ENCODE measurements around the gene GBF1. TPM values are rescaled to one million over a fixed set of nuclear protein-coding genes. Genes with fewer than 3 reads are reported as not detected.

Gene GBF1
- total and polyA plus RNA-seq, 4 experiments from 2014 or later, result 3.1 to 44.7 (median 31.8) TPM

DNA sequence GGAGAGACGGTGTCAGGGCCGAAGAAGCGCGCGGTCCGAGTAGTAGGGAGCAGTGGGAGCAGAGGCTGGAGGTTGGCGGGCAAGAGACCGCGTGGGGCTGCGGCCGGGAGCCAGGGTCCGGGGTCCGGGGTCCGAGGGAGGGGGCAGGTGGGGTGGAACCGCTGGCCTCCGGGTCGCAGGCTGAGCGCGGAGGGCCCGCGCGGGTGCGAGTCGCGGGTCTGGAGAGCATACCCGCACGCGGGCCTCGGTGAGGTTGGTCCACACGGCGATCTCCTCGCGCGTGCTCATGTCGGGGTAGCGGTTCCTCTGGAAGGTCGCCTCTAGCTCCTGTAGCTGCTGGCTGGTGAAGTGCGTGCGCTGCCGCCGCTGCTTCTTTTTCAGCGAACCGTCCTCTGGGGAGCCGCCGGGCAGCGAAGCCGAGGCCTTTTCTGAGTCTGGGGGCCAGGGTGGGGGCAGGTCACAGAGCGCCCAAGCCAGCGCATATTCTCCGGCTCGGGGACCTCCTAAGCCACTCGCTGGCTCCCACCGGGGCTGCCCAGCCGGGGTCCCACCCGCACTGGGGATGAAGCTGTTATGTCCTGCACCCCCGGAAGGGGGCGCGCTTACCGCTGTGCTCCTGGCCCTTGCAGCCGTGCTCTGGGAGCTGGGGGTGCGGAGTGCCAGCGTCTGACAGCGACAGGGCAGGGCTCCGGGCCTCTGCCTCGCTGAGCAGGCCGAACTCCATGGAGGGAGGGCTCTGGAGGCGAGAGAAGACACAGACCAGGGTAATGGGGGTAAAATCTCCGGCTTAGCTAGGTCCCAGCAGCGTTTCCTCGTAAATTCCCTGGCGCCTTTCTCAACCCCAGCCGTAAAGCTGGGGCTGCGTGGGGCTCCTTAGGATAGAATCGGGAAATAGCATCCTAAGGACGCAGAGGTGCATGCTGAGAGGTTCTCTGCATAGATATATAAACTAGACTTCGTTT, 13.7 kb upstream of the GBF1 start:
- ChIA-PET POLR2A (ENCODE audit: partially characterized antibody) (interaction anchor here (0.8 to 3.4 kb wide), 12 partner anchors 9 to 229 kb away, joined by 3 to 30 read pairs (median 9); partner anchors contain the start of genes C10orf95, GBF1, NFKB2 and PITX3), CTCF (ENCODE audit: partially characterized antibody) (interaction anchor here (0.7 to 24.6 kb wide), 38 partner anchors 9 to 354 kb away, joined by 3 to 549 read pairs (median 6); partner anchors contain the start of genes ACTR1A, C10orf95, FBXL15 and GBF1)
- Mint-ChIP-seq H3K4me3 (peak overlapping the region; percentile 65 to 85 (median 80)), H3K36me3 (no peaks in the 10 kb centered on the region), H3K27ac (peak overlapping the region in 1 of 7 donors; percentile 56), H3K9me3 (no peaks in the 10 kb centered on the region), H3K4me1 (peaks cover 0 to 14% (median 4%) of the 10 kb centered on the region in 4 donors), H3K27me3 (peaks cover 19 to 35% of the 10 kb centered on the region in 2 donors)
- Histone ChIP-seq H3K4me1 (ENCODE audit: insufficient read depth, low read length) (peaks cover 20% of the 10 kb centered on the region), H3K9me3 (ENCODE audit: control insufficient read depth in 1 of 2, low read length in 2 of 2) (no peaks in the 10 kb centered on the region), H3K27me3 (ENCODE audit: insufficient read depth, low read length) (peaks cover 9% of the 10 kb centered on the region), H3K36me3 (ENCODE audit: insufficient read depth, low read length) (no peaks in the 10 kb centered on the region), H3K4me3 (ENCODE audit: low read length in 2 of 2) (peak overlapping the region in 1 of 2 donors; percentile 41), H3K27ac (ENCODE audit: low read depth, low read length) (no peak overlapping the region)
- intact Hi-C loops (cut with micrococcal nuclease), result loop anchor here (1.0 kb wide), 3 partner anchors 10 to 168 kb away; partner anchors contain the start of genes GBF1 and PITX3
- DNase-seq, result peak; percentile 58 to 67 (median 65)

DNA sequence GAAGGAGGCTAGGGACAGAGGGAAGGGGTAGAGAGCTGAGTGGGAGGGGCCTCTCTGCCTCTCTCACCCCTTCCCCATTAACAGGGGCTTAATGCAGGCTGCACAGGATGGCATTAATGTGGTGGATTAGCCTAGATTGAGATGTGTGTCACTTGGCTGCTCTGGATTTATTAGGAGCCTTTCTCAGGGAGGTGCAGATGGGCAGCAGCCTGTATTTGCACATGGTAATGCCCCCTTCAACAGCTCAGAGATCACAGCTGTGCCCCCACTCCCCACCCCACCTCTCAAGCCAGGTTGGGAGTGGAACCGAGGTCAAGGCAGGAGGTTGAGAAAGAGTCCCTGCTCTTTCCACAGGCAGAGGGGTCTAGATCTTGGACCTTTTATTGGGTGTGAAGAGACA, 11.3 kb upstream of the GBF1 start:
- H3K4me1 Mint-ChIP-seq, result peaks cover 0 to 11% (median 4%) of the 10 kb centered on the region in 4 donors
- intact Hi-C loops (cut with micrococcal nuclease), result no loop called here
- ChIA-PET CTCF (ENCODE audit: partially characterized antibody) (interaction anchor here (1.2 to 24.6 kb wide), 3 partner anchors 32 to 350 kb away, joined by 3 to 549 read pairs (median 3); no protein-coding TSS in a partner anchor), POLR2A (ENCODE audit: partially characterized antibody) (interaction anchor here (1.1 to 1.5 kb wide), 2 partner anchors 11 kb away, joined by 3 to 4 read pairs; partner anchors contain the start of gene GBF1)
- no peaks in the 10 kb centered on the region for H3K9me3 Mint-ChIP-seq
- no peaks in the 10 kb centered on the region for H3K36me3 Mint-ChIP-seq
- no peak overlapping the region for H3K4me3 Mint-ChIP-seq
- H3K36me3 ChIP-seq (ENCODE audit: insufficient read depth, low read length), result no peaks in the 10 kb centered on the region
- peaks cover 18% of the 10 kb centered on the region for H3K4me1 ChIP-seq (ENCODE audit: insufficient read depth, low read length)
- H3K27me3 Mint-ChIP-seq, result peaks cover 9 to 19% of the 10 kb centered on the region in 2 donors
- H3K27me3 ChIP-seq (ENCODE audit: insufficient read depth, low read length), result no peaks in the 10 kb centered on the region
- H3K27ac ChIP-seq (ENCODE audit: low read depth, low read length), result no peak overlapping the region
- no peak for DNase-seq
- no peak overlapping the region for H3K27ac Mint-ChIP-seq
- no peak overlapping the region for H3K4me3 ChIP-seq (ENCODE audit: low read length in 2 of 2)
- no peaks in the 10 kb centered on the region for H3K9me3 ChIP-seq (ENCODE audit: control insufficient read depth in 1 of 2, low read length in 2 of 2)

- H3K4me1 ChIP-seq (ENCODE audit: insufficient read depth, low read length), result peaks cover 17% of the 10 kb centered on the region
- DNase-seq, result no peak
- ChIA-PET CTCF (ENCODE audit: partially characterized antibody) (interaction anchor here (1.1 to 24.6 kb wide), 3 partner anchors 9 to 117 kb away, joined by 3 to 549 read pairs (median 4); partner anchors contain the start of gene GBF1), POLR2A (ENCODE audit: partially characterized antibody) (interaction anchor here (1.1 kb wide), 1 partner anchor 10 kb away, joined by 3 read pairs; the partner anchor contains the start of gene GBF1)
- Mint-ChIP-seq H3K27ac (no peak overlapping the region), H3K27me3 (peaks cover 0 to 12% of the 10 kb centered on the region in 2 donors), H3K4me3 (no peak overlapping the region), H3K36me3 (no peaks in the 10 kb centered on the region), H3K4me1 (peaks cover 0 to 4% (median under 1%) of the 10 kb centered on the region in 4 donors), H3K9me3 (no peaks in the 10 kb centered on the region)
- H3K9me3 ChIP-seq (ENCODE audit: control insufficient read depth in 1 of 2, low read length in 2 of 2), result no peaks in the 10 kb centered on the region
- no peak overlapping the region for H3K4me3 ChIP-seq (ENCODE audit: low read length in 2 of 2)
- no peaks in the 10 kb centered on the region for H3K27me3 ChIP-seq (ENCODE audit: insufficient read depth, low read length)
- H3K27ac ChIP-seq (ENCODE audit: low read depth, low read length), result no peak overlapping the region
- intact Hi-C loops (cut with micrococcal nuclease), result no loop called here
- H3K36me3 ChIP-seq (ENCODE audit: insufficient read depth, low read length), result no peaks in the 10 kb centered on the region
Measured at GRCh38 chr10:102234888-102235597, 10.3 kb upstream of the GBF1 start.

DNA sequence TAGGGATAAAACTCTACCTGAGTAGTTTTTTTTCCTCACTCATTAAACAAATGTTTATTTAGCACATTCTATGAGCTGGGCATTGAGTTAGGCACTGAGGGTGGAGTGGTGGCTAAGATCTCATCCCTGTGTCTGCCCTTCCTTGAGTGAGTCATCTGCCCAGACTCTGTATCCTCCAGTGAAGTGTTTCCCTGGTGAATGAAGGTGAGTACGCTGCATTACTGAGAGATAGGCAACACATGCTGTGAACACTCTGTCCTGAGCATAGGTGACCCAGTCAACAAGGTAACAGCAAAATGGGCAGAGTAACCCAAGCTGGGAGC, 9.8 kb upstream of the GBF1 start:
- Histone ChIP-seq H3K9me3 (ENCODE audit: control insufficient read depth in 1 of 2, low read length in 2 of 2) (no peaks in the 10 kb centered on the region), H3K4me3 (ENCODE audit: low read length in 2 of 2) (no peak overlapping the region), H3K27me3 (ENCODE audit: insufficient read depth, low read length) (no peaks in the 10 kb centered on the region), H3K36me3 (ENCODE audit: insufficient read depth, low read length) (no peaks in the 10 kb centered on the region), H3K27ac (ENCODE audit: low read depth, low read length) (no peak overlapping the region), H3K4me1 (ENCODE audit: insufficient read depth, low read length) (peaks cover 13% of the 10 kb centered on the region)
- Mint-ChIP-seq H3K27me3 (peaks cover 0 to 11% of the 10 kb centered on the region in 2 donors), H3K4me1 (peaks cover 0 to 4% (median 1%) of the 10 kb centered on the region in 4 donors), H3K27ac (no peak overlapping the region), H3K9me3 (no peaks in the 10 kb centered on the region), H3K4me3 (no peak overlapping the region), H3K36me3 (no peaks in the 10 kb centered on the region)
- DNase-seq, result no peak
- POLR2A ChIA-PET (ENCODE audit: partially characterized antibody), result no interaction called here
- CTCF ChIA-PET (ENCODE audit: partially characterized antibody), result interaction anchor here (1.1 to 24.6 kb wide), 3 partner anchors 9 to 116 kb away, joined by 3 to 549 read pairs (median 4); partner anchors contain the start of gene GBF1
- intact Hi-C loops (cut with micrococcal nuclease), result no loop called here

DNA sequence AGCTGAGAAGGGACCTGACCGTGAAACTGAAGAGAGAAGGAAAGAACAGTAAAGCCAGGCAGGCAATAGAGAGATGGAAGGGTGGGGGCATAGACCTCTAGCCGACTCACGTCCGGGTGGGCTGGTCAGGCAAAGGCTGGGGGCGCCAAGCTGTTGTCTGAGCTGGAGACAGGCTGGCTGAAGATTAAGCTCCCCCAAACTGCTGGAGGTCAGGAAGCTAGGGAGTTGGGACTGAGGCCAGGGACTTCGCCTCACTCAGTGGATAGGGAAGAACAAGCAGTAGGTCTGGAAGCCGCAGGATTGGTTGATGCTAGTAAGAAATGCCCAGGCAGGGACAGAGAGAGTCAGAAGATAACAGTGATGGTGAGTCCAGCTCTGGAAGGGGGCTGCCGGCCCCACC, 9.3 kb upstream of the GBF1 start:
- intact Hi-C loops (cut with micrococcal nuclease), result no loop called here
- Mint-ChIP-seq H3K27ac (no peak overlapping the region), H3K4me3 (no peak overlapping the region), H3K9me3 (no peaks in the 10 kb centered on the region), H3K36me3 (no peaks in the 10 kb centered on the region), H3K27me3 (peaks cover 0 to 12% of the 10 kb centered on the region in 2 donors), H3K4me1 (peaks cover 0 to 6% (median 3%) of the 10 kb centered on the region in 4 donors)
- Histone ChIP-seq H3K27ac (ENCODE audit: low read depth, low read length) (no peak overlapping the region), H3K4me3 (ENCODE audit: low read length in 2 of 2) (no peak overlapping the region), H3K36me3 (ENCODE audit: insufficient read depth, low read length) (no peaks in the 10 kb centered on the region), H3K27me3 (ENCODE audit: insufficient read depth, low read length) (peaks cover 2% of the 10 kb centered on the region), H3K9me3 (ENCODE audit: control insufficient read depth in 1 of 2, low read length in 2 of 2) (no peaks in the 10 kb centered on the region), H3K4me1 (ENCODE audit: insufficient read depth, low read length) (peaks cover 16% of the 10 kb centered on the region)
- POLR2A ChIA-PET (ENCODE audit: partially characterized antibody), result no interaction called here
- no peak for DNase-seq
- CTCF ChIA-PET (ENCODE audit: partially characterized antibody), result interaction anchor here (1.1 to 24.6 kb wide), 2 partner anchors 8 to 116 kb away, joined by 4 to 549 read pairs; no protein-coding TSS in a partner anchor

GRCh38 chr10:102237711-102238252, 7.5 kb upstream of the GBF1 start:
- Histone ChIP-seq H3K4me1 (ENCODE audit: insufficient read depth, low read length) (peaks cover 20% of the 10 kb centered on the region), H3K27me3 (ENCODE audit: insufficient read depth, low read length) (peaks cover 6% of the 10 kb centered on the region), H3K27ac (ENCODE audit: low read depth, low read length) (no peak overlapping the region), H3K4me3 (ENCODE audit: low read length in 2 of 2) (no peak overlapping the region), H3K9me3 (ENCODE audit: control insufficient read depth in 1 of 2, low read length in 2 of 2) (no peaks in the 10 kb centered on the region), H3K36me3 (ENCODE audit: insufficient read depth, low read length) (no peaks in the 10 kb centered on the region)
- H3K36me3 Mint-ChIP-seq, result no peaks in the 10 kb centered on the region
- no peaks in the 10 kb centered on the region for H3K9me3 Mint-ChIP-seq
- peak overlapping the region in 1 of 7 donors; percentile 34 for H3K27ac Mint-ChIP-seq
- H3K27me3 Mint-ChIP-seq, result peaks cover 3 to 18% of the 10 kb centered on the region in 2 donors
- ChIA-PET CTCF (ENCODE audit: partially characterized antibody) (interaction anchor here (1.0 to 24.6 kb wide), 4 partner anchors 8 to 114 kb away, joined by 3 to 549 read pairs (median 4); no protein-coding TSS in a partner anchor), POLR2A (ENCODE audit: partially characterized antibody) (interaction anchor here (0.9 to 1.0 kb wide), 2 partner anchors 10 to 165 kb away, joined by 3 read pairs; no protein-coding TSS in a partner anchor)
- H3K4me1 Mint-ChIP-seq, result peaks cover 8 to 17% (median 11%) of the 10 kb centered on the region in 4 donors
- DNase-seq, result no peak
- H3K4me3 Mint-ChIP-seq, result no peak overlapping the region
- intact Hi-C loops (cut with micrococcal nuclease), result no loop called here
